ENCODE measurements around the gene CD300H.
"Not testable (repeated sequence)": the region's sequence is repeated elsewhere in the genome, so short reads cannot be mapped to it uniquely, and the experiment has no call there.

CD300H gene

DNA sequence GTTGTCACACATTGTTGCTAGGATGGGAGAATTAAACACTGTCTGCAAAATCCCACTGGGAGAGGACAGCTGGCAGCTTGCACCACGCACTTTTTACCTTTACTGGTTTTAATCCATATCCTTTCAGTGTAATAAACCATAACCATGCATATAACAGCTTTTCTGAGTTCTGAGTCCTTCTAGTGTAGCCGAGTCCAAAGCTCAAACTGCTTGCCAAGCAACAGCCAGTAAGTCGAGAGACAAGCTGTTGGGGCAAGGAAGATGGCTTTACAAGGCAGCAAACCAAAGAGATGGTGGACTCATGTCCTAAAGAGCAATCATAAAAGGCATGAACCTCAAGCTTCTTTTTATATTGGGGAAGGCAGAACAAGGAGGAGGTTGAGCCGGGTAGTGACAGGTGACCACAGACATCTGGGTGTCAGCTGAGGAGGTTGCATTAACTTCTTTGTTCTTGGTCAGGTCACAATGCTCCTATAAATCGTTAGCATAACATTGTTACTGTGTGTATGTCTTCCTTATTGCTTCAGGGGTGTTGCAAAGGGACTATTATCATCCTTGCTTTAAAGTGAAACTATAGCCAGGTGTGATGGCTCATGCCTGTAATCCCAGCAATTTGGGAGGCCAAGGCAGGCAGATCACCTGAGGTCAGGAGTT lies 7.3 kb upstream of the CD300H start:
- no peaks in the 10 kb centered on the region for H3K79me2 ChIP-seq (ENCODE audit: insufficient read depth, low read length)
- H2AFZ ChIP-seq (ENCODE audit: low read length), result no peak overlapping the region
- no peak overlapping the region for H3K4me3 ChIP-seq (ENCODE audit: low read length, poor library complexity, severe bottlenecking)
- H3K36me3 ChIP-seq (ENCODE audit: insufficient read depth, low read length), result no peaks in the 10 kb centered on the region
- H3K4me1 ChIP-seq (ENCODE audit: insufficient read depth, low read length, poor library complexity, severe bottlenecking), result no peaks in the 10 kb centered on the region
- TF ChIP-seq, protein P1, sequence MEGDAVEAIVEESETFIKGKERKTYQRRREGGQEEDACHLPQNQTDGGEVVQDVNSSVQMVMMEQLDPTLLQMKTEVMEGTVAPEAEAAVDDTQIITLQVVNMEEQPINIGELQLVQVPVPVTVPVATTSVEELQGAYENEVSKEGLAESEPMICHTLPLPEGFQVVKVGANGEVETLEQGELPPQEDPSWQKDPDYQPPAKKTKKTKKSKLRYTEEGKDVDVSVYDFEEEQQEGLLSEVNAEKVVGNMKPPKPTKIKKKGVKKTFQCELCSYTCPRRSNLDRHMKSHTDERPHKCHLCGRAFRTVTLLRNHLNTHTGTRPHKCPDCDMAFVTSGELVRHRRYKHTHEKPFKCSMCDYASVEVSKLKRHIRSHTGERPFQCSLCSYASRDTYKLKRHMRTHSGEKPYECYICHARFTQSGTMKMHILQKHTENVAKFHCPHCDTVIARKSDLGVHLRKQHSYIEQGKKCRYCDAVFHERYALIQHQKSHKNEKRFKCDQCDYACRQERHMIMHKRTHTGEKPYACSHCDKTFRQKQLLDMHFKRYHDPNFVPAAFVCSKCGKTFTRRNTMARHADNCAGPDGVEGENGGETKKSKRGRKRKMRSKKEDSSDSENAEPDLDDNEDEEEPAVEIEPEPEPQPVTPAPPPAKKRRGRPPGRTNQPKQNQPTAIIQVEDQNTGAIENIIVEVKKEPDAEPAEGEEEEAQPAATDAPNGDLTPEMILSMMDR (conservative IDR thresholded peaks at IDR 0.05; ENCODE audit: low read length), result no peak
- no peak for TF ChIP-seq EZH2phosphoT487 (IDR thresholded peaks at IDR 0.05; ENCODE audit: borderline replicate concordance)
- no peaks in the 10 kb centered on the region for H3K9me2 ChIP-seq (replicated peaks; ENCODE audit: low read depth, low read length)
- H3K4me2 ChIP-seq (ENCODE audit: low read depth, low read length, poor library complexity, severe bottlenecking), result no peak overlapping the region
- no peaks in the 10 kb centered on the region for H4K20me1 ChIP-seq (ENCODE audit: insufficient read depth, low read length, poor library complexity, severe bottlenecking)
- no peaks in the 10 kb centered on the region for H3K9me3 ChIP-seq (ENCODE audit: insufficient read depth, low read depth, low read length)
- H3F3A ChIP-seq (ENCODE audit: low read depth), result no peaks in the 10 kb centered on the region
- H3K27me3 ChIP-seq (ENCODE audit: insufficient read depth, low read length, poor library complexity, severe bottlenecking), result no peaks in the 10 kb centered on the region
- no peak overlapping the region for H3K9ac ChIP-seq (ENCODE audit: low read depth, low read length, poor library complexity, severe bottlenecking)

DNA sequence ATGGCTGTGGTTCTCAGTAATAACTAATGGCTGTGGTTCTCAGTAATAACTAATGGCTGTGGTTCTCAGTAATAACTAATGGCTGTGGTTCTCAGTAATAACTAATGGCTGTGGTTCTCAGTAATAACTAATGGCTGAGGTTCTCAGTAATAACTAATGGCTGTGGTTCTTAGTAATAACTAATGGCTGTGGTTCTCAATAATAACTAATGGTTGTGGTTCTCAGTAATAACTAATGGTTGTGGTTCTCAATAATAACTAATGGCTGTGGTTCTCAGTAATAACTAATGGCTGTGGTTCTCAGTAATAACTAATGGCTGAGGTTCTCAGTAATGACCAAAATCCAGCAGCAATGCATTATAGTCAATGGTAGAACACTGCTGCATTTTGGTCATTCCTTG lies 6.3 kb upstream of the CD300H start:
- H3K4me2 ChIP-seq (ENCODE audit: low read depth, low read length, poor library complexity, severe bottlenecking); H3K27me3 ChIP-seq (ENCODE audit: insufficient read depth, low read length, poor library complexity, severe bottlenecking); H3F3A ChIP-seq (ENCODE audit: low read depth); H3K4me3 ChIP-seq (ENCODE audit: low read length, poor library complexity, severe bottlenecking); H4K20me1 ChIP-seq (ENCODE audit: insufficient read depth, low read length, poor library complexity, severe bottlenecking); H3K36me3 ChIP-seq (ENCODE audit: insufficient read depth, low read length); H3K9me3 ChIP-seq (ENCODE audit: insufficient read depth, low read depth, low read length); H2AFZ ChIP-seq (ENCODE audit: low read length); H3K79me2 ChIP-seq (ENCODE audit: insufficient read depth, low read length); H3K4me1 ChIP-seq (ENCODE audit: insufficient read depth, low read length, poor library complexity, severe bottlenecking); H3K9me2 ChIP-seq (replicated peaks; ENCODE audit: low read depth, low read length); H3K9ac ChIP-seq (ENCODE audit: low read depth, low read length, poor library complexity, severe bottlenecking): not testable (repeated sequence)

DNA sequence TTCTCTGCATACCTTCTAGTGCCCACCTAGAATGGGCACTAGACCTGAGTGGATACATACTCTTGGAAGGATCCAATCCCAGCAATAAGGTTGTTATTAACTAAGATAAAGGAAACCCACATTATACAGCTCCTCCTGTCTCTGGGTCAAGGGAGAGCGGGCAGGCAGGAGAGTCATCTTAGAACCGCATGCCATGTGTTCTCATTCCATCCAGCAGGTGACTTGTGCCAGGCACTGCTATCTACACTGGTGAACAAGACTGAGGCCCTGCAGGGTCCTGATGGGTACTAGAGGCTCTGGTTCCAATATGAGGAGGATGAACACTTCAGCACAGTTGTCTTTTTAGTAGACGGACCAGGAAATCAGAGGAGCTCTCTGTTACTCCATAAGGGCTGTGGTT lies 5.9 kb upstream of the CD300H start:
- H3K9ac ChIP-seq (ENCODE audit: low read depth, low read length, poor library complexity, severe bottlenecking), result no peak overlapping the region
- no peaks in the 10 kb centered on the region for H3K9me2 ChIP-seq (replicated peaks; ENCODE audit: low read depth, low read length)
- TF ChIP-seq, protein P1 (conservative IDR thresholded peaks at IDR 0.05; ENCODE audit: low read length), result no peak
- TF ChIP-seq EZH2phosphoT487 (IDR thresholded peaks at IDR 0.05; ENCODE audit: borderline replicate concordance), result no peak
- H3K4me2 ChIP-seq (ENCODE audit: low read depth, low read length, poor library complexity, severe bottlenecking), result no peak overlapping the region
- H3K36me3 ChIP-seq (ENCODE audit: insufficient read depth, low read length), result no peaks in the 10 kb centered on the region
- H3K79me2 ChIP-seq (ENCODE audit: insufficient read depth, low read length), result no peaks in the 10 kb centered on the region
- no peaks in the 10 kb centered on the region for H3K4me1 ChIP-seq (ENCODE audit: insufficient read depth, low read length, poor library complexity, severe bottlenecking)
- no peaks in the 10 kb centered on the region for H3K27me3 ChIP-seq (ENCODE audit: insufficient read depth, low read length, poor library complexity, severe bottlenecking)
- no peaks in the 10 kb centered on the region for H3F3A ChIP-seq (ENCODE audit: low read depth)
- H2AFZ ChIP-seq (ENCODE audit: low read length), result no peak overlapping the region
- H4K20me1 ChIP-seq (ENCODE audit: insufficient read depth, low read length, poor library complexity, severe bottlenecking), result no peaks in the 10 kb centered on the region
- H3K4me3 ChIP-seq (ENCODE audit: low read length, poor library complexity, severe bottlenecking), result no peak overlapping the region
- H3K9me3 ChIP-seq (ENCODE audit: insufficient read depth, low read depth, low read length), result no peaks in the 10 kb centered on the region

DNA sequence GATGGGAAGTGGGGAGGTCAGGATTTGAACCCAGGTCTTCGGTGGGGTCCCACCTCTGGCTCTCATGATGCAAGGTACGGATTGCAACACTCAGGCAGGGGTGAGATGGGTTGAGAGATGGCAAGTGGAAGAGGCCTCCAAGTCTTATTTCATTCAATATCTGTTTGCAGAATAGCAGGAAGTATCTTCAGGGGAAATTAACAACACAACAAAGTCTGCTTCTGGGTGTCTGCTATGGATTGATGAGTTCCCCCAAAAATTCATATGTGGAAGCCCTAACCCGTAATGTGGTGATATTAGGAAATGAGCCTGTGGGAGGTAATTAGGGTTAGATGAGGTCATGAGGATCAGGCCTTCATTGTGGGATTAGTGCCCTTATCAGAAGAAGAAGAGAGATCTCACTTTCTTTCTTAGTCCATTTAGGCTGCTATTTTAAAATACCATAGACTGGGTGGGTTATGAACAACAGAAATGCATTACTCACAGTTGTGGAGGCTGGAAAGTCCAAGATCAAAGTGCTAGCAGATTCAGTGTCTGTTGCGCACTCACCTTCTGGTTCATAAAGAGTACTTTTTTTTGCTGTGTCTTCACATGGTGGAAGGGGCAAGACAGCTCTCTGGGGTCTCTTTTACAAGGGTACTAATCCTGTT lies 4.4 kb upstream of the CD300H start:
- Histone ChIP-seq H3K4me3 (ENCODE audit: low read length, poor library complexity, severe bottlenecking) (no peak overlapping the region), H3K9ac (ENCODE audit: low read depth, low read length, poor library complexity, severe bottlenecking) (no peak overlapping the region), H2AFZ (ENCODE audit: low read length) (no peak overlapping the region), H3K79me2 (ENCODE audit: insufficient read depth, low read length) (no peaks in the 10 kb centered on the region), H3F3A (ENCODE audit: low read depth) (no peaks in the 10 kb centered on the region), H3K36me3 (ENCODE audit: insufficient read depth, low read length) (no peaks in the 10 kb centered on the region), H3K4me1 (ENCODE audit: insufficient read depth, low read length, poor library complexity, severe bottlenecking) (no peaks in the 10 kb centered on the region), H3K9me3 (ENCODE audit: insufficient read depth, low read depth, low read length) (no peaks in the 10 kb centered on the region), H3K9me2 (replicated peaks; ENCODE audit: low read depth, low read length) (no peaks in the 10 kb centered on the region), H3K27me3 (ENCODE audit: insufficient read depth, low read length, poor library complexity, severe bottlenecking) (no peaks in the 10 kb centered on the region), H3K4me2 (ENCODE audit: low read depth, low read length, poor library complexity, severe bottlenecking) (no peak overlapping the region), H4K20me1 (ENCODE audit: insufficient read depth, low read length, poor library complexity, severe bottlenecking) (no peaks in the 10 kb centered on the region)
- no peak for TF ChIP-seq EZH2phosphoT487 (IDR thresholded peaks at IDR 0.05; ENCODE audit: borderline replicate concordance)
- TF ChIP-seq, protein P1 (conservative IDR thresholded peaks at IDR 0.05; ENCODE audit: low read length), result no peak

All from Loucy (cell line).